ENCODE measurements around the gene OR1J4.

- no peak for TF ChIP-seq CTCF (IDR thresholded peaks at IDR 0.05; ENCODE audit: insufficient read depth, low read length)
- no peak for TF ChIP-seq POLR2AphosphoS5 (IDR thresholded peaks at IDR 0.05; ENCODE audit: low read depth)
- no peak for TF ChIP-seq REST (IDR thresholded peaks at IDR 0.05; ENCODE audit: insufficient replicate concordance, low read depth)
- no peak for TF ChIP-seq SPI1 (IDR thresholded peaks at IDR 0.05; ENCODE audit: borderline replicate concordance, low read depth)
These were observed 17.2 kb downstream of the OR1J4 start for GRCh38 chr9:122536134-122536533.

Measured in HL-60 (cell line).